22Rv1 (cell line): Measurements from ENCODE around the gene SPTLC1.
"Not testable (repeated sequence)": the region's sequence is repeated elsewhere in the genome, so short reads cannot be mapped to it uniquely, and the experiment has no call there.

Source experiments
- ZFX ChIP-seq: fragments of 450-650 bp; IDR thresholded peaks from 2 replicates; pipeline ENCODE4 v1.6.1; 2017; ENCODE audit warnings: antibody characterized with exemption, borderline replicate concordance
- TF ChIP-seq, protein P1 (sequence below): fragments of 450-650 bp; IDR thresholded peaks from 2 replicates; pipeline ENCODE4 v1.5.1; 2017; ENCODE audit warnings: mild to moderate bottlenecking

DNA sequence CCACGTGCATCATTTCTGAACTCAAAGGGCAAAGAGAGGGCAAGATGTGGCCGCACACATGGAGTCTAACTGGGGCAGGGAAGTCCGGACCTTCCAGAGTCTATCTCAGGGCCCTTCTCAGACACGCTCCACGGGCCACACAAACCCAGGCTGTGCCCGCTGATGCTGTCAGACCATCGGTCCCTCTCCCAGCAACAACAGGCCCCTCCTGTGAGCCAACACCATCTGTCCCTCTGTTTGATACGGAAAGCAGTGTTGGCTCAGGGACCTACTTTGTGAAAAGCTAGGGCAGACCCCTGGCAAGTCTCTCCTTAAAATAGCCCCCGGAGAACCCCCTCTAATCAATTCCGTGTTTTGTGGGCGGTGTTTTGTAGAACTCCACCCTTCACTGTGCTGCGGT is 40.5 kb upstream of the SPTLC1 start:
- TF ChIP-seq ZFX: not testable (repeated sequence)
- TF ChIP-seq, protein P1, sequence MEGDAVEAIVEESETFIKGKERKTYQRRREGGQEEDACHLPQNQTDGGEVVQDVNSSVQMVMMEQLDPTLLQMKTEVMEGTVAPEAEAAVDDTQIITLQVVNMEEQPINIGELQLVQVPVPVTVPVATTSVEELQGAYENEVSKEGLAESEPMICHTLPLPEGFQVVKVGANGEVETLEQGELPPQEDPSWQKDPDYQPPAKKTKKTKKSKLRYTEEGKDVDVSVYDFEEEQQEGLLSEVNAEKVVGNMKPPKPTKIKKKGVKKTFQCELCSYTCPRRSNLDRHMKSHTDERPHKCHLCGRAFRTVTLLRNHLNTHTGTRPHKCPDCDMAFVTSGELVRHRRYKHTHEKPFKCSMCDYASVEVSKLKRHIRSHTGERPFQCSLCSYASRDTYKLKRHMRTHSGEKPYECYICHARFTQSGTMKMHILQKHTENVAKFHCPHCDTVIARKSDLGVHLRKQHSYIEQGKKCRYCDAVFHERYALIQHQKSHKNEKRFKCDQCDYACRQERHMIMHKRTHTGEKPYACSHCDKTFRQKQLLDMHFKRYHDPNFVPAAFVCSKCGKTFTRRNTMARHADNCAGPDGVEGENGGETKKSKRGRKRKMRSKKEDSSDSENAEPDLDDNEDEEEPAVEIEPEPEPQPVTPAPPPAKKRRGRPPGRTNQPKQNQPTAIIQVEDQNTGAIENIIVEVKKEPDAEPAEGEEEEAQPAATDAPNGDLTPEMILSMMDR: not testable (repeated sequence)
